ENCODE measurements around the gene RP9.
"Not testable (repeated sequence)": the region's sequence is repeated elsewhere in the genome, so short reads cannot be mapped to it uniquely, and the experiment has no call there.

Gene RP9

GRCh38 chr7:33100770-33101169, 8.4 kb downstream of the RP9 start:
- DNase-seq: no peak

GRCh38 chr7:33099154-33099940, 9.9 kb downstream of the RP9 start:
- no peak for DNase-seq

GRCh38 chr7:33094745-33095275, 14.4 kb downstream of the RP9 start:
- DNase-seq: not testable (repeated sequence)

GRCh38 chr7:33093266-33093665, 15.9 kb downstream of the RP9 start:
- no peak for DNase-seq

- no peak for DNase-seq
Observed at GRCh38 chr7:33091641-33092191, 17.5 kb downstream of the RP9 start.

GRCh38 chr7:33091111-33091531, 18.1 kb downstream of the RP9 start:
- no peak for DNase-seq

GRCh38 chr7:33089142-33089541, 20.1 kb downstream of the RP9 start:
- DNase-seq: no peak

- no peak for DNase-seq
Observed at GRCh38 chr7:33087858-33088257, 21.3 kb downstream of the RP9 start.

GRCh38 chr7:33087356-33087755, 21.8 kb downstream of the RP9 start:
- no peak for DNase-seq

GRCh38 chr7:33079763-33080690, 29.2 kb downstream of the RP9 start:
- DNase-seq: no peak

GRCh38 chr7:33079096-33079495, 30.1 kb downstream of the RP9 start:
- no peak for DNase-seq

- no peak for DNase-seq
Observed at GRCh38 chr7:33076737-33077136, 32.5 kb downstream of the RP9 start.

GRCh38 chr7:33075818-33076518, 33.2 kb downstream of the RP9 start:
- no peak for DNase-seq

GRCh38 chr7:33073243-33073642, 36.0 kb downstream of the RP9 start:
- no peak for DNase-seq

- no peak for DNase-seq
Observed at GRCh38 chr7:33072471-33072870, 36.7 kb downstream of the RP9 start.

GRCh38 chr7:33070831-33071230, 38.4 kb downstream of the RP9 start:
- DNase-seq: no peak

- DNase-seq: no peak
Observed at GRCh38 chr7:33070277-33070676, 38.9 kb downstream of the RP9 start.

- DNase-seq: no peak
Observed at GRCh38 chr7:33067921-33068320, 41.3 kb downstream of the RP9 start.

- DNase-seq: peak; percentile 73 to 82
Observed at GRCh38 chr7:33066771-33067170, 42.4 kb downstream of the RP9 start.

- DNase-seq: no peak
Observed at GRCh38 chr7:33065981-33066380, 43.2 kb downstream of the RP9 start.

GRCh38 chr7:33062782-33063443, 46.3 kb downstream of the RP9 start:
- peak; percentile 97 to 98 for DNase-seq
